Adipocyte (in vitro differentiated cells): ENCODE results near the gene APOA4.
A peak's percentile ranks its signal among the peaks of the same experiment; 100 is the strongest.

Experiments used
- DNase-seq: peaks from one replicate; pipeline ENCODE4 v3.0.0-alpha.2; 2015; ENCODE audit warnings: low read depth
- H3K27me3 ChIP-seq: replicated peaks from 2 replicates; pipeline ENCODE4 v1.7.0; 2013; ENCODE audit warnings: mild to moderate bottlenecking, low read length, moderate library complexity; ENCODE audit not compliant: control insufficient read depth, insufficient read depth
- H3K36me3 ChIP-seq: 2 replicates; pipeline ENCODE4 v1.7.0; 2013; ENCODE audit warnings: low read length, mild to moderate bottlenecking, moderate library complexity; ENCODE audit not compliant: control insufficient read depth, insufficient read depth, severe bottlenecking
- H3K4me1 ChIP-seq: 2 replicates; pipeline ENCODE4 v1.7.0; 2013; ENCODE audit warnings: mild to moderate bottlenecking, low read length, moderate library complexity; ENCODE audit not compliant: control insufficient read depth, insufficient read depth
- H3K4me3 ChIP-seq: 2 replicates; pipeline ENCODE4 v1.7.0; 2013; ENCODE audit warnings: mild to moderate bottlenecking, low read length, moderate library complexity
- H3K9ac ChIP-seq: 2 replicates; pipeline ENCODE4 v1.7.0; 2013; ENCODE audit warnings: mild to moderate bottlenecking, low read length, moderate library complexity
- H3K9me3 ChIP-seq: 2 replicates; pipeline ENCODE4 v1.7.0; 2013; ENCODE audit warnings: mild to moderate bottlenecking, low read length, moderate library complexity; ENCODE audit not compliant: control insufficient read depth

Gene APOA4

DNA sequence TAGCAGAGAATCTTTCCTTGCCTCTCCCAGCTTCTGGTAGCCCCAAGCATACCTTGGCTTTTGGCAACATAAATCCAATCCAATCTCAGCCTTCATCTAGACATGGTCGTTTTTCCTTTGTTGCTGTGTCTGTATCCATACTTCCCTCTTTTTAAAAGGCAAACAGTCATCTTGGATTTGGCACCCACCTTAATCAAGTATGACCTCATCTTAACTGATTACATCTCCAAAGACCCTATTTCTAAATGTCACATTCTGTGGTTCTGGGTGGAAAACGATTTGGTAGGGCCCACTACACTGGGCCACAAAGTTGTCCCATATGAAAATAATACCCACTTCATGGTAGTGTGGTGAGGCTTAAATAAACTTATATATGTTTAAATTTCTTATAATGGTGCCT lies 51.2 kb downstream of the APOA4 start:
- Histone ChIP-seq H3K9me3 (no peaks in the 10 kb centered on the region), H3K4me1 (peaks cover 40% of the 10 kb centered on the region), H3K9ac (peak overlapping the region; percentile 90), H3K36me3 (peaks cover 18% of the 10 kb centered on the region), H3K27me3 (no peaks in the 10 kb centered on the region), H3K4me3 (peak overlapping the region; percentile 88)
- DNase-seq: peak; percentile 10
